ENCODE results near the gene CIRBP. TPM values are rescaled to one million over a fixed set of nuclear protein-coding genes. Genes with fewer than 3 reads are reported as not detected.

The CIRBP gene
- total RNA-seq, 1 donor = 380 TPM

DNA sequence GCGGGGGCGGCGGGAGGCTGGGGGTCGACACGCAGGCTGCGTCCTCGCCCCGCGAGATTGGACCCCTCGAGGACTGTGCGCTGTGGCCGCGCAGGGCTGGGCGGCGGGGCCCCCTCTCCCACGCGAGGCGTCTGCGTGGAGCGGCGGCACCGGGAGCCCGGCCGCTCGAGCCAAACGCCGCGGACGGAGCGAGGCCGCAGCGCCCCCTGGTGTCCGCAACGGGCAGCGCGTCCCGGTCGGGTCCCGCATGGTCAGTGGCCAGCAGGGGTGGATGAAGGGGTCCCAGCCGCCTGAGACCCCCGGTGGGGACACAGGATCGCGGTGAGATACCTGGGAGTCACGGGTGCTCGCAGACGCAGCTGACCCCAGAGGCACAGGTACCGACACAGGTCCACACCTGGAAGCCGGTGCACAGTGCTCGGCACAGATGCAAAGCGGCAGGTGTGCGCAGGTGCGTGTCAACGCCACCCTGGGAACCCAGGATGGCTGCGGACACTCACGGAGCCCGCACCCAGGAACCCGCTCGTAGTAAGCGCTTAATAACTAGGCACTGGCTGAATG, 2.1 kb upstream of the CIRBP start:
- H3K36me3 ChIP-seq (ENCODE audit: insufficient read depth, low read length) = peaks cover 16% of the 10 kb centered on the region
- no peaks in the 10 kb centered on the region for H3K9me3 ChIP-seq (ENCODE audit: low read depth, low read length)
- peaks cover 68% of the 10 kb centered on the region for H3K4me1 ChIP-seq (ENCODE audit: insufficient read depth, low read length)
- TF ChIP-seq, protein P1, sequence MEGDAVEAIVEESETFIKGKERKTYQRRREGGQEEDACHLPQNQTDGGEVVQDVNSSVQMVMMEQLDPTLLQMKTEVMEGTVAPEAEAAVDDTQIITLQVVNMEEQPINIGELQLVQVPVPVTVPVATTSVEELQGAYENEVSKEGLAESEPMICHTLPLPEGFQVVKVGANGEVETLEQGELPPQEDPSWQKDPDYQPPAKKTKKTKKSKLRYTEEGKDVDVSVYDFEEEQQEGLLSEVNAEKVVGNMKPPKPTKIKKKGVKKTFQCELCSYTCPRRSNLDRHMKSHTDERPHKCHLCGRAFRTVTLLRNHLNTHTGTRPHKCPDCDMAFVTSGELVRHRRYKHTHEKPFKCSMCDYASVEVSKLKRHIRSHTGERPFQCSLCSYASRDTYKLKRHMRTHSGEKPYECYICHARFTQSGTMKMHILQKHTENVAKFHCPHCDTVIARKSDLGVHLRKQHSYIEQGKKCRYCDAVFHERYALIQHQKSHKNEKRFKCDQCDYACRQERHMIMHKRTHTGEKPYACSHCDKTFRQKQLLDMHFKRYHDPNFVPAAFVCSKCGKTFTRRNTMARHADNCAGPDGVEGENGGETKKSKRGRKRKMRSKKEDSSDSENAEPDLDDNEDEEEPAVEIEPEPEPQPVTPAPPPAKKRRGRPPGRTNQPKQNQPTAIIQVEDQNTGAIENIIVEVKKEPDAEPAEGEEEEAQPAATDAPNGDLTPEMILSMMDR (IDR thresholded peaks at IDR 0.05; ENCODE audit: extremely low read depth, low read depth, low read length) = peak; percentile 68
- peak overlapping the region; percentile 68 for H3K4me3 ChIP-seq (ENCODE audit: insufficient read depth, low read length)
- DNase-seq (ENCODE audit: insufficient read length, low spot score, missing footprints) = peak; percentile 97
- H2AFZ ChIP-seq (ENCODE audit: low read length) = no peak overlapping the region
- peak overlapping the region; percentile 84 for H3K4me2 ChIP-seq (ENCODE audit: insufficient read depth, low read length)
- H3K79me2 ChIP-seq (ENCODE audit: insufficient read depth, low read length) = peaks cover 27% of the 10 kb centered on the region
- no peaks in the 10 kb centered on the region for H3K27me3 ChIP-seq (ENCODE audit: insufficient read depth, low read length)
- peaks cover 24% of the 10 kb centered on the region for H4K20me1 ChIP-seq (ENCODE audit: insufficient read depth, low read length)
- peak overlapping the region; percentile 79 for H3K27ac ChIP-seq (ENCODE audit: low read depth, low read length)

- Histone ChIP-seq H3K36me3 (ENCODE audit: insufficient read depth, low read length) (peaks cover 22% of the 10 kb centered on the region), H3K27ac (ENCODE audit: low read depth, low read length) (peak overlapping the region; percentile 79), H3K4me3 (ENCODE audit: insufficient read depth, low read length) (peak overlapping the region; percentile 68), H4K20me1 (ENCODE audit: insufficient read depth, low read length) (peaks cover 24% of the 10 kb centered on the region), H3K79me2 (ENCODE audit: insufficient read depth, low read length) (peaks cover 33% of the 10 kb centered on the region), H2AFZ (ENCODE audit: low read length) (no peak overlapping the region), H3K27me3 (ENCODE audit: insufficient read depth, low read length) (no peaks in the 10 kb centered on the region), H3K9me3 (ENCODE audit: low read depth, low read length) (no peaks in the 10 kb centered on the region), H3K4me2 (ENCODE audit: insufficient read depth, low read length) (peak overlapping the region; percentile 84), H3K4me1 (ENCODE audit: insufficient read depth, low read length) (peaks cover 61% of the 10 kb centered on the region)
- TF ChIP-seq, protein P1 (IDR thresholded peaks at IDR 0.05; ENCODE audit: extremely low read depth, low read depth, low read length) = no peak
- no peak for DNase-seq (ENCODE audit: insufficient read length, low spot score, missing footprints)
These were observed 1.5 kb upstream of the CIRBP start for GRCh38 chr19:1267477-1268225.

DNA sequence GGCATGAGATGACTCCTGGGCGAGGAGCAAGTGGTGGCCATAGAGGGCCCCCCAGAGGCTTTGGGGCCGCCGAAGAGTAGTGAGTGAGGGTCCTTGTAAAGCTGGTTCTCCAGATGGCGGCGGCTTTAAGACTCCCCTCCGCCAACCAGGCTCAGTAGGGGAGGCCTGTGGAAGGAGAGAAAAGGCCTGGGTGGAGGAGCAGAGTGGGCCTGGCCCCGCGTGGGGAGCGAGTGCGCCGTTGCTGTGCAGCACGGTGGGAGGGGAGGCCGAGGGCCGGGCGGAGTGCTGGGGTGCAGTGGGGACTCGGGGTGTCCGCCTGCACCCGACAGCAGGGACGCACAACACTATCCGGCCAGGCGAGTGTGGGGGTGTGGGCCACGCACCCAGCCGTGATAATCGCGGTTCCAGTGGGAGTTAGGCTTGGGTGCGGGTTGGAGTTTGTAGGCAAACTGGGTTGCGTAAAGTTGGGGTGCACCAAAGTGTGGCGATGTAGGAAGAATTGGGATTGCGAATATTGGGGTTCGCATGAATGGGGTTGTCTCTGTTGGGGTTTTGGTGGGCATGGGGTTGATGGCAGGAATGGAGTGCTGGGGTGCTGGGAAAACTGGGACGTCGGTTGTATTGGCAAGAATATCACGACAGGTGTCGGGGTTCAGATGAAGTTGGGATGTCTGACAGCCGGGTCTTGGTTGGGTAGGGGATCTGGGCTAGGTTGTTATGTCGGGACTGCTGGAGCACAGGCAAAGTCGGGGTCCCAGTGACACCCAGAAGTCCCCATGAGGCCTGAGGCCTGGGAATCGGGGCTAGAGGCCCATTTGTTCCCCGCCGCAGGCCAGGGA, 687 bp upstream of the CIRBP start:
- Histone ChIP-seq H3K4me1 (ENCODE audit: insufficient read depth, low read length) (peaks cover 54% of the 10 kb centered on the region), H3K9me3 (ENCODE audit: low read depth, low read length) (no peaks in the 10 kb centered on the region), H3K4me2 (ENCODE audit: insufficient read depth, low read length) (peak overlapping the region; percentile 84), H3K4me3 (ENCODE audit: insufficient read depth, low read length) (peak overlapping the region; percentile 47), H3K36me3 (ENCODE audit: insufficient read depth, low read length) (peaks cover 30% of the 10 kb centered on the region), H4K20me1 (ENCODE audit: insufficient read depth, low read length) (peaks cover 29% of the 10 kb centered on the region), H3K27ac (ENCODE audit: low read depth, low read length) (peak overlapping the region; percentile 79), H3K79me2 (ENCODE audit: insufficient read depth, low read length) (peaks cover 41% of the 10 kb centered on the region), H2AFZ (ENCODE audit: low read length) (no peak overlapping the region), H3K27me3 (ENCODE audit: insufficient read depth, low read length) (no peaks in the 10 kb centered on the region)
- TF ChIP-seq, protein P1 (IDR thresholded peaks at IDR 0.05; ENCODE audit: extremely low read depth, low read depth, low read length) = no peak
- DNase-seq (ENCODE audit: insufficient read length, low spot score, missing footprints) = no peak

Measured in osteoblast (primary cell).